Pulmonary artery endothelial cell (primary cell): ENCODE results near the gene UCP1. TPM values are rescaled to one million over a fixed set of nuclear protein-coding genes. Genes with fewer than 3 reads are reported as not detected.
"Not testable (repeated sequence)": the region's sequence is repeated elsewhere in the genome, so short reads cannot be mapped to it uniquely, and the experiment has no call there.

Experiments
- DNase-seq: peaks from one replicate; pipeline ENCODE4 v3.0.0-alpha.2; 2011; ENCODE audit warnings: low read depth, low spot score
- total RNA-seq: library from RNA; depleted of rRNA; stranded (reverse); fragments of >200 nt; gene quantifications from 2 replicates; pipeline ENCODE4 v1.2.3, GENCODE V29; 2014

Gene UCP1
- total RNA-seq, 1 donor from 2014 or later: not detected

DNA sequence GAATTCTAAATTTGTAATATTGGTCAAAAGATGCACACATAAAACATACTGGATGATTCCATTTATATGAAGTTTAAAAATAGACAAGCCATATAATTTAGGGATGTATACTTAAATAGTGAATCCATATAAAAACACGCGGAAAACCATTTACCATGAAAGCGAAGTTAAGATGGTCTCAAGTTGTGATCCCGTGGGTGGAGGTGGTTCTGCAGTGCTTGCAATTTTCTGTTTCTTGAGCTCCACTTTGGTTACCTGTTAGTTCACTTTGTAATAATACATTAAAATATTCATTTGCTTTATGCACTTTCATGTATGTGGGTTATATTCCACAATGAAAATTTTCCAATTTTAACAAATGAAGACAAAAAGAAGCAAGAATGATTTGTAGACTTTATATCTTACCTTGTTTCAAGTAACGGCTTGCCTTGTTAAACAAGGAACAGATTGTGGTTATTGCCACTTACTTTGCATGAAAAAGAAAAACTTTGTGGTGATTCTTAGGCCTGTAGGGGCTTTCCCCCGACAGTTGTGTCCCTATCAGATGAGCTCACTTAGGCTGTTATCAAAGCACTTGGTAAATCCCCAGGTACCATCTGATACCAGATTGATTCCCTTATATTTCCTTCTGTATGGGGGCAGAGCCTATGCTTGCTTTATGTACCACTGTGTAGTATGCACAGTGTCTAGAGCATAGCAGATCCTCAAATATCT, 12.2 kb downstream of the UCP1 start:
- DNase-seq: no peak

DNA sequence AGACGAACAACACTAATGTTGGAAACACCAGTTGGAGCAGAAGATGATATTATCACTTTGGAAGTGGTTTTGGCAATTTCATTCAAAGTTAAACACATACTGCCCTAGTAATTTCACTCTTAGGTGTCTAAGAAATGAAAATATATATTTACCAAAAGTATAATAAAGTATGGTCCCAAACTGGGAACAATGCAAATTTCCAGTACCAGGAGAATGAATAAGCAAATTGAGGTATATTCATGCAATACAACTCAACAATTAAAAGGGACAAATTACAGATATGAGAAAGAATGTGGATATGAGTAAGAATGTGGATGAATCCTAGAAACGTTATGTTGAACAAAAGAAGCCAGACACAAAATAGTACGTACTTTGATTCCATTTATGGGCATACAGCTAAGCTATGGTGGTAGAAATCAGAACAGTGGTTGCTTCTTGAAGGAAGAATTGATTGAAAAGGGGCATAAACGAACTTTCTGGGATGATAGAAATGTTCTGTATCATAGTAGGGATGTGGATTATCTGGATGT, 34.7 kb downstream of the UCP1 start:
- no peak for DNase-seq

DNA sequence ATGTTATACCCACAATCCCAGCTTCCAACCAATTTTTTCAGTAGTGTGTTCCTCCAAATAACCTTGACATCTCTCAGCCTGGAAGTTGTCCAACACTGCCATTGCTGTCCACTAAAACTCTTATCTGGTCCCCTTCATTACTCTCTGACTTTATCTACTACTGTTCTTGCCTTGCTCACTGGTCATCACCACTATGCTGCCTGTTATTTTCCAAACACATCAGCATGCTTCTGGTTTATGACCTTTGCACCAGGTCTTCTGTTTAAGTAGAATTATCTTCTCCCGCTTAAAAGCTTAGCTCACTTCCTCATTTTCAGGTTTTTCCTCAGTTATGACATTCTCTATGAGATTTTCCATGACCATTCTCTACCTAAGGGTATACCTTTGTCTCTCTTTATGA, 39.3 kb downstream of the UCP1 start:
- no peak for DNase-seq

DNA sequence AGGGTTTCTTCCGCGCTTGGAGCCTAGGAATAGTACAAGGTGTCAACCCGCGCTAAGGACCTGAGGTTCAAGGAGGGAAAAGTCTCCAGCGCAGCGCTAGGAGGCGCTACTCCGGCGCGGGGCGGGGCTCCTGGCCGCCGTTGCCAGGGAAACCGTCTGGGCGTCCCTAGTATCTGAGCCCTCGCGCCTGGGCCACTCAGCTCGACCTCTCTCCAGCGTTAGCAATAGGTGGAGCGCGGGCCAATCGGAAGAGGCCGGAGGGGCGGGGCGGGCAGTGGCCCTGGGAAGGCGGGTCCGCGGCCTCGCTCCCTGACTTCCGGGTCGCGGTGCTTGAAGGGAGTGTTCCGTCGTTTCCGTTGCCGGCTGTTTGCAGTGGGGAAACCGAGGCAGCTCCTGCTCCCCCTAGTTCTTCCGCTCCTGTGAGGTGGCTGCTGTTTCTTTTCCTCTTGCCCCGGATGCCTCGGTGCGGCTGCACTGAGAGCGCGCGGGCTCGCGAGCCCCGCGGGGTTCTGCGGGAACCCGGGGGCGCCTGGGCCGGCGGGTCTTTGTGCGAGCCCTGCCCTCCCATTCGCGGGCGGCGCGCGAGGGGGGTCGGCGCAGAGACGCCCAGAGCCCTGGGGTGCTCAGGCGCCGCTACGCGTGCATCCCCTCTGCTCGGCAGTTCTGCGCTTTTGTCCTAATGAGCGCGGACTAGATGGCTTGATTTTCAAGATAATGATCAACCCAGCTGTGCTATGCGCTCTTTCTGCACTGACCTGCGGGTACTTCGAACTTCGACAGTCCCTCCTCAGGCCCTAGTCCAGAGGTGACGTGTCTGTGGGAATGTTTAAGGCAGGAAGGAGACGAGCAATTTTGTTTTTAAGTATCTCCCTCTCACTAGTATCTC, 44.7 kb downstream of the UCP1 start, which contains the start of gene ELMOD2:
TSS of gene ELMOD2 (plus strand) at position 312 of the 886 bp plus-strand sequence. CDS start 1,261 bp downstream, outside the sequence.
- DNase-seq: peak; percentile 91

DNA sequence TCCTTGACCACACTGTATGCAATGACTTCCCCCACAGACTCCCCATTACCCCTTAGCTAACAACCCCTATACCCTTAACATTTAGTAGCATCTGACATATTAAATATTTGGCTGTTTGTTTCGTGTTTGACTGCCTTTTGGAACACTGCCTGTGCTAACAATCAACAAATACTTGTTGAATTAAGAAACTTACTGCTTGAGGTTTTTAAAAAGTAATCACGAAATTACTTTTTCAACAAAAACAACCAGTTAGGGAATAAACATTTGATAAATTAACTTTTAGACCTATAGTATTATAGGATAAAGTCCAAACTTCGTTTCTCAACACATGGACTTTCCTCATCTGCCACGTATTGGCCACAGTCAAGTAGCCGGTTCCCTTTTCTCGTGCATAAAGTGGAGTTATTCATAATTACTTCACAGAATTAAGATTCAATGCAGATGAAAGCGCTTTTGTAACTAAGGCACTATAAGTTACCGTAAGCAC, 45.3 kb downstream of the UCP1 start:
- no peak for DNase-seq

DNA sequence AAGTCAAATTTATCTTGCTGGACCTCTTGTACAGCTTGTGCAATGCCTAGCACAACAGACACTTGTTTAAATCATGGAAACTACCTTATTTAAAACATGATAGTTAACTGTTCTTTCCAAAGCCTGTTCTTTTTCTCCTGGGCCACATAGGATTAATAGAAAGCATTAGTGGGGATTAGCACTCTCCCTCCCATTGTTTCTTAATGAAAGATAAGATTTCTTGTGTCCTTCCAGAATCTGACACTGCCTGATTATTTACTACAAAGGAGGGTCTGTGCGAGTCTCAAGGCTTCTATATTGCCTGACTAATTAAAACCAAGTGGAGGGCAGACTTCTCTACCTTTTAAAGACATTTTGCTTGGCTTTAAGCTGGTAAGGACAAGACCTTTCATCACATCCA, 53.3 kb downstream of the UCP1 start:
- DNase-seq: no peak

DNA sequence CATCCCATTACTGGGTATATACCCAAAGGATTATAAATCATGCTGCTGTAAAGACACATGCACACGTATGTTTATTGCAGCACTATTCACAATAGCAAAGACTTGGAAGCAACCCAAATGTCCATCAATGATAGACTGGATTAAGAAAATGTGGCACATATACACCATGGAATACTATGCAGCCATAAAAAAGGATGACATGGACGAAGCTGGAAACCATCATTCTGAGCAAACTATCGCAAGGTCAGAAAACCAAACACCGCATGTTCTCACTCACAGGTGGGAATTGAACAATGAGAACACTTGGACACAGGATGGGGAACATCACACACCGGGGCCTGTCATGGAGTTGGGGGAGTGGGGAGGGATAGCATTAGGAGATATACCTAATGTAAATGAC, 55.0 kb downstream of the UCP1 start:
- DNase-seq: not testable (repeated sequence)

Other genes starting within 250 kb of the UCP1 start
- gene SCOC, start 195.3 kb downstream of the UCP1 start, total RNA-seq: 32.6 and 45.2 TPM in 2 replicates
- gene CLGN, start 141.3 kb downstream of the UCP1 start, total RNA-seq: 0.13 and 0.25 TPM in 2 replicates
- not detected in 2 replicates for gene MGAT4D, start 70.7 kb downstream of the UCP1 start, total RNA-seq
- gene ELMOD2, start 44.8 kb downstream of the UCP1 start, total RNA-seq: 15.9 and 16.0 TPM in 2 replicates
- 61.5 and 75.9 TPM in 2 replicates for gene TBC1D9, start 187.4 kb upstream of the UCP1 start, total RNA-seq